Dendritic cell treated with granulocyte-macrophage colony-stimulating factor and Interleukin-4, amounts not matched to agents 40 ng/mL and 50 ng/mL, for 4 days (primary cell): ENCODE data around the gene ECI2.

ENCODE experiments used
- H3K27ac Mint-ChIP-seq: one replicate; pipeline ENCODE4 v1.8.0; 2022; ENCODE audit warnings: mild to moderate bottlenecking, mixed read lengths
- H3K27me3 Mint-ChIP-seq: one replicate; pipeline ENCODE4 v1.8.0; 2022; ENCODE audit warnings: mild to moderate bottlenecking, mixed read lengths
- H3K36me3 Mint-ChIP-seq: one replicate; pipeline ENCODE4 v1.8.0; 2022; ENCODE audit warnings: low read depth, mixed read lengths
- H3K4me1 Mint-ChIP-seq: one replicate; pipeline ENCODE4 v1.8.0; 2022; ENCODE audit warnings: low read depth, mixed read lengths
- H3K4me3 Mint-ChIP-seq: one replicate; pipeline ENCODE4 v1.8.0; 2022; ENCODE audit warnings: mild to moderate bottlenecking, moderate library complexity, mixed read lengths
- H3K9me3 Mint-ChIP-seq: one replicate; pipeline ENCODE4 v1.8.0; 2022; ENCODE audit warnings: mixed read lengths
- intact Hi-C: fragments of 100-400 bp; cut with micrococcal nuclease; formaldehyde crosslinking; loops from one replicate; pipeline ENCODE4 v1.15.0; 2022

Gene ECI2

GRCh38 chr6:4163408-4164116 is 28.2 kb upstream of the ECI2 start:
- Mint-ChIP-seq H3K27me3 (no peaks in the 10 kb centered on the region), H3K9me3 (no peaks in the 10 kb centered on the region), H3K4me1 (no peaks in the 10 kb centered on the region), H3K4me3 (no peak overlapping the region), H3K36me3 (no peaks in the 10 kb centered on the region), H3K27ac (no peak overlapping the region)
- intact Hi-C loops, result no loop called here

GRCh38 chr6:4162370-4162769 is 27.0 kb upstream of the ECI2 start:
- Mint-ChIP-seq H3K27ac (no peak overlapping the region), H3K36me3 (no peaks in the 10 kb centered on the region), H3K27me3 (no peaks in the 10 kb centered on the region), H3K4me1 (no peaks in the 10 kb centered on the region), H3K4me3 (no peak overlapping the region), H3K9me3 (no peaks in the 10 kb centered on the region)
- intact Hi-C loops, result no loop called here

DNA sequence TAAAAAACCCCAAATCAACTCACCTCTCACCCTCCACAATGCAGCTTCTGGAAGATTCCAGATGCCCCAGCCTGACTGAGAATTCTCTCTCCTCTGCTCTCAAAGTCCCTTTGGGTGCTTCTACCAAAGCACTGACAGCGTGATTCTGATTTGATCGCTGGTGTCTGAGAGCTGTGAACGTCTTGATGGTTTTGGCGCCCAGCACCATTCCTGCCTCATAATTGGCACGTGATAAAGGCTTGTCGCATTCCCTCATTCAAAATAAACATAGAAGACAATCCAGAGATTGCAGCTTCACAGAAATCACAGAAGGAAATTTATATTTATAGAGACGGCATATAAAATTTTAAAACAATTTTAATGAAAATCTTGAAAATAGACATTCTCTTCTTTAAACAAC is 24.1 kb upstream of the ECI2 start:
- Mint-ChIP-seq H3K36me3 (no peaks in the 10 kb centered on the region), H3K27ac (no peak overlapping the region), H3K9me3 (no peaks in the 10 kb centered on the region), H3K4me3 (no peak overlapping the region), H3K4me1 (no peaks in the 10 kb centered on the region), H3K27me3 (peaks cover 1% of the 10 kb centered on the region)
- intact Hi-C loops, result loop anchor here (5.0 kb wide), 2 partner anchors 102 to 417 kb away; no protein-coding TSS in a partner anchor

DNA sequence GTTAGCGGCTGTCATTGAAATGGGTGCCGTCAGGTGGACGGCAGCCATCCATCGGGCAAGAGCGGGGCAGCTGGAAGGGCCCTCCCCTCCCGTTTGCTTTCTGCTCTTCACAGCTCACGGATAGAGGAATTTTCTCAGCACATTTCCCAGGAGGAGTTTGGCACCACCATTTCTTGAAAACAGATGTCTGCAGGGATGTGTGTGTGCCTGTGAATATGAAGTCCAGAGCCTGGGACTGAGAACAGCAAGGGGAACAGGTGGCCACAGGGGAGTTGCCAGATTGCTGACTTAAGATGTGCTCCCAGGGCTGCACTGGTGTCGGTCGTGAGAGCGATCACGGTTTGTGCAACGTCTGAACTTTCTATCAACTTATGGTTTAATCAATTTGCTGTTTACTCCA is 22.1 kb upstream of the ECI2 start:
- Mint-ChIP-seq H3K27ac (peak overlapping the region; percentile 8), H3K27me3 (peaks cover 1% of the 10 kb centered on the region), H3K4me1 (peaks cover 4% of the 10 kb centered on the region), H3K4me3 (no peak overlapping the region), H3K9me3 (no peaks in the 10 kb centered on the region), H3K36me3 (no peaks in the 10 kb centered on the region)
- intact Hi-C loops, result loop anchor here (5.0 kb wide), 2 partner anchors 100 to 415 kb away; no protein-coding TSS in a partner anchor

GRCh38 chr6:4155848-4156466 is 20.6 kb upstream of the ECI2 start:
- H3K27ac Mint-ChIP-seq, result no peak overlapping the region
- H3K36me3 Mint-ChIP-seq, result no peaks in the 10 kb centered on the region
- H3K27me3 Mint-ChIP-seq, result peaks cover 3% of the 10 kb centered on the region
- H3K4me3 Mint-ChIP-seq, result no peak overlapping the region
- intact Hi-C loops, result loop anchor here (5.0 kb wide), 2 partner anchors 99 to 414 kb away; no protein-coding TSS in a partner anchor
- H3K4me1 Mint-ChIP-seq, result peaks cover 4% of the 10 kb centered on the region
- H3K9me3 Mint-ChIP-seq, result no peaks in the 10 kb centered on the region

GRCh38 chr6:4153514-4153985 is 18.2 kb upstream of the ECI2 start:
- H3K9me3 Mint-ChIP-seq, result no peaks in the 10 kb centered on the region
- no peaks in the 10 kb centered on the region for H3K36me3 Mint-ChIP-seq
- H3K27me3 Mint-ChIP-seq, result peaks cover 8% of the 10 kb centered on the region
- intact Hi-C loops, result no loop called here
- peak overlapping the region; percentile 12 for H3K27ac Mint-ChIP-seq
- H3K4me1 Mint-ChIP-seq, result peaks cover 4% of the 10 kb centered on the region
- no peak overlapping the region for H3K4me3 Mint-ChIP-seq

GRCh38 chr6:4145083-4145482 is 9.7 kb upstream of the ECI2 start:
- no peaks in the 10 kb centered on the region for H3K36me3 Mint-ChIP-seq
- H3K4me1 Mint-ChIP-seq, result no peaks in the 10 kb centered on the region
- H3K27me3 Mint-ChIP-seq, result peaks cover 1% of the 10 kb centered on the region
- H3K9me3 Mint-ChIP-seq, result peaks cover 10% of the 10 kb centered on the region
- H3K27ac Mint-ChIP-seq, result no peak overlapping the region
- H3K4me3 Mint-ChIP-seq, result no peak overlapping the region
- intact Hi-C loops, result no loop called here

- Mint-ChIP-seq H3K9me3 (peaks cover 10% of the 10 kb centered on the region), H3K27ac (no peak overlapping the region)
Observed at GRCh38 chr6:4139272-4139671, 3.9 kb upstream of the ECI2 start.

DNA sequence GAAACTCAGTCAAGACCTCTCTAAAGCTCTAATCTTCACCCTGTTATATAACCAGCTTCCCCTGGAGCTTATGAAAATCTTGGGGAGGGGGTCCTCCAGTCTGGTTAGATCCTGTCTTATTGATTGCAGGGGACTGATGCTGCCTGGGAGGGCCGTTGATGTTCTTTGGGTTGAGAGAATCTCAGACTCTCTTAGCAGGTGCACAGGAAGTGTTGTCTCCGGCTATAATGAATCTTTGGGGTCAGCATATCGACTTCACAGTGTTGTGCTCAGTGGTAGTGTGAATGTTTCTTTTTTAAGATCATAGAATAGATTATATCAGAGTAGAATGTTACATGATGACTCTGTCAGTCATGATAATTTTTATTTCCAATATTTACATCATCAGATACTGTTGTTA is 2.8 kb upstream of the ECI2 start:
- intact Hi-C loops, result loop anchor here (5.0 kb wide), 1 partner anchor 639 kb away; the partner anchor contains the start of gene CDYL
- H3K36me3 Mint-ChIP-seq, result peaks cover 10% of the 10 kb centered on the region
- H3K4me3 Mint-ChIP-seq, result no peak overlapping the region
- peaks cover 6% of the 10 kb centered on the region for H3K9me3 Mint-ChIP-seq
- peaks cover 4% of the 10 kb centered on the region for H3K27me3 Mint-ChIP-seq
- H3K4me1 Mint-ChIP-seq, result peaks cover 18% of the 10 kb centered on the region
- H3K27ac Mint-ChIP-seq, result no peak overlapping the region

More at GRCh38 chr6:4139272-4139671, 3.9 kb upstream of the ECI2 start:
- Mint-ChIP-seq H3K4me1 (peaks cover 9% of the 10 kb centered on the region), H3K27me3 (peaks cover 4% of the 10 kb centered on the region), H3K4me3 (no peak overlapping the region), H3K36me3 (peaks cover 6% of the 10 kb centered on the region)
- intact Hi-C loops, result loop anchor here (5.0 kb wide), 1 partner anchor 638 kb away; the partner anchor contains the start of gene CDYL

DNA sequence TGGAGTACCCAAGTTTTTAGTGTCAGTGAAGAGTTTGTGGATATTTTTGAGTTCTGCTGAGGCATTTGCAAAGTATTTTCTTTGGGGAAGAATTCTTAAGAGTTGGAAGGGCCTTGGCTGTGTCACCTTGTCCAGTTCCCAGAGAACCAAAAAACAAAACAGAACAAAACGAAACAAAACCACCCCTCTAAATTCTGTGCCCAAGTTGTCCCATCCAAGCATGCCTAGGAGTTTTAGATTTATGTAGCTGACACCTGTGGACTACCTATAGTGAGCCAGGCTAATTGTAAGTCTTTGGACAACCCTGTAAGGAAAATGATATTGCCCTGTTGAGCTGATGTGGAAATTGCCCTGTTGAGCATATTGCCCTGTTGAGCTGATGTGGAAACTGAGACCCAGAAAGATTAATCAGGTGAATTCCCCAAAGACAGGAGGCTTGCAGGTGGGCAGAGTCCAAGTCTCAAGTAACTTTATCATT is 1.0 kb upstream of the ECI2 start:
- H3K9me3 Mint-ChIP-seq, result no peaks in the 10 kb centered on the region
- H3K4me1 Mint-ChIP-seq, result peaks cover 22% of the 10 kb centered on the region
- intact Hi-C loops, result loop anchor here (5.0 kb wide), 1 partner anchor 641 kb away; the partner anchor contains the start of gene CDYL
- peak overlapping the region; percentile 93 for H3K27ac Mint-ChIP-seq
- H3K27me3 Mint-ChIP-seq, result peaks cover 4% of the 10 kb centered on the region
- peak overlapping the region; percentile 85 for H3K4me3 Mint-ChIP-seq
- H3K36me3 Mint-ChIP-seq, result peaks cover 26% of the 10 kb centered on the region

- no peaks in the 10 kb centered on the region for H3K9me3 Mint-ChIP-seq
- peak overlapping the region; percentile 93 for H3K27ac Mint-ChIP-seq
- H3K27me3 Mint-ChIP-seq, result peaks cover 4% of the 10 kb centered on the region
- H3K36me3 Mint-ChIP-seq, result peaks cover 26% of the 10 kb centered on the region
- H3K4me3 Mint-ChIP-seq, result peak overlapping the region; percentile 85
- intact Hi-C loops, result loop anchor here (1.0 to 5.0 kb wide), 2 partner anchors 115 to 641 kb away; partner anchors contain the start of gene CDYL
- peaks cover 22% of the 10 kb centered on the region for H3K4me1 Mint-ChIP-seq
Observed at GRCh38 chr6:4135665-4136353, 434 bp upstream of the ECI2 start.

DNA sequence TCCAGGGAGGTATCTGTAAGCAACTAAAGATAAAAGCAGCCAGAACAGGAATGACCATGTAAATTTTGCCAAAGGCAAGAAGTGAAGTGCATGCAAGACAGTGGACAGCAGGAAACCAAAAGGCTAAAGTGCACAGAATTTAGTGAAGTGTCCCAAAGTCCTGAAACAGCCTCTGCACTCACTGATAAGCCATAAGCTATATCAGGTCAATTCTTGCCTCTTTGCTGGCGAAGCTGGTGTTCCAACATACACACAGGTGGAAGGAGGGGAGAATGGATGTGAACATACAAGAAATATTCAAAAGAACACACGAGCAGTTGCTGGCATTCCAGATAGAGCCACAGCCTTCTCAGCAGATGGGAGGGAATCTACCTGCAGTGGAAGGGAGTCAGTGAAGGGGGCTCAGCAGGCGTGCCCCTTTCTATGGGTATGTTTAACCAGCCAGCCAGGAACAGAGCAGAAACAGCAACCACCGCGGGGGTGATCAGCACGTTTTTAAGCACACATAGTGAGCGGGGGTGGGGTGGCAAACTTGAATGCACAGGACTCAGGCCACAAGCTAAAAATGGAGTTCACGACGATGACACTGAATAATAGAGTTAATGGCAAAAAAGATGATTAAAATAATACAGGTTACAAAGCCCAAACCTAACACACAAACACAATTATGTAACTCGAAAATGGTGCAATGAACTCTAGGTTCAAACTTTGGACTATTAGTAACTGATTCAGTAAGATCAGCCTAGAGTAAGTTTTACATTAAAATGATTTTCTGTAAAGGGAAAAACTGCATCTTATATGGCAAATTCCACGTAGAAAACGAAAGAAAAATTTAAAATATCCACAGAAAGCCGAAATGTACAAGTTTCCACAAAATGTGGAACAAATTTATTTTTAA is 1.2 kb downstream of the ECI2 start:
- H3K36me3 Mint-ChIP-seq, result peaks cover 41% of the 10 kb centered on the region

More for the DNA sequence above, 1.2 kb downstream of the ECI2 start:
- Mint-ChIP-seq H3K4me1 (peaks cover 22% of the 10 kb centered on the region), H3K27ac (peak overlapping the region; percentile 93), H3K27me3 (peaks cover 4% of the 10 kb centered on the region), H3K9me3 (no peaks in the 10 kb centered on the region), H3K4me3 (peak overlapping the region; percentile 89)
- intact Hi-C loops, result no loop called here
